Muscle of leg (tissue), 16 donors: ENCODE data around the gene ARMCX2. TPM values are rescaled to one million over a fixed set of nuclear protein-coding genes. Genes with fewer than 3 reads are reported as not detected.
A peak's percentile ranks its signal among the peaks of the same experiment; 100 is the strongest.

Experiments
- DNase-seq: peaks from one replicate; pipeline ENCODE4 v3.0.0; 2013
- H3K27ac ChIP-seq: one replicate; pipeline ENCODE4 v1.5.1; 2013; ENCODE audit warnings: mild to moderate bottlenecking, low read length, control low read depth
- H3K27me3 ChIP-seq: one replicate; pipeline ENCODE4 v1.6.1; 2013; ENCODE audit warnings: low read length; ENCODE audit not compliant: control insufficient read depth, insufficient read depth
- H3K36me3 ChIP-seq: one replicate; pipeline ENCODE4 v1.6.1; 2013; ENCODE audit warnings: low read length; ENCODE audit not compliant: control insufficient read depth, insufficient read depth
- H3K4me1 ChIP-seq: one replicate; pipeline ENCODE4 v1.6.1; 2013; ENCODE audit warnings: low read length; ENCODE audit not compliant: control insufficient read depth, insufficient read depth
- H3K4me3 ChIP-seq: one replicate; pipeline ENCODE4 v1.5.1; 2013; ENCODE audit warnings: low read length, control low read depth
- H3K9me3 ChIP-seq: replicated peaks from 2 replicates; pipeline ENCODE4 v1.6.1; 2013; ENCODE audit warnings: low read depth, low read length; ENCODE audit not compliant: control insufficient read depth
- WGBS: methylation state at CpG from one replicate; pipeline ENCODE4 v1.1.5; 2013; ENCODE audit warnings: missing lambda C conversion rate; ENCODE audit not compliant: insufficient coverage; 5-methylcytosine and 5-hydroxymethylcytosine counted together
- long read RNA-seq, 11 donors: transcript quantifications; one replicate each; lab custom pipeline, GENCODE V29; 2026
- polyA plus RNA-seq, 8 donors: library from polyadenylated mRNA; unstranded; fragments of 120-200 nt; gene quantifications; one replicate each; pipeline versions ENCODE4 v1.2.1 to v1.2.3, GENCODE V29; 2013; ENCODE audit warnings: inconsistent platforms in 1 of 8, low replicate concordance in 1 of 8; ENCODE audit not compliant: insufficient read length in 8 of 8, insufficient read depth in 1 of 8
- total RNA-seq: library from RNA; stranded (reverse); fragments of 120-200 nt; gene quantifications from one replicate; pipeline ENCODE4 v1.2.4, GENCODE V29; 2013

Gene ARMCX2
- total RNA-seq (102 TPM), polyA plus RNA-seq (100 to 1,000 TPM; 108 to 151 (median 131) TPM)
- long read RNA-seq, donor 1, partial matches to known transcripts: 0 of 2 reads
- long read RNA-seq, donor 1, other reads (novel, unspliced or antisense): 0 of 2 reads
- long read RNA-seq, donor 2: 0 reads
- long read RNA-seq, donor 3, transcript ARMCX2-203 (6 exons, 2,674 nt): major isoform, 7 of 15 reads
- long read RNA-seq, donor 3, partial matches to known transcripts: 0 of 15 reads
- long read RNA-seq, donor 3, other reads (novel, unspliced or antisense): 0 of 15 reads
- long read RNA-seq, donor 4, transcript ARMCX2-203 (6 exons, 2,674 nt): major isoform, 5 of 8 reads
- long read RNA-seq, donor 4, partial matches to known transcripts: 0 of 8 reads
- long read RNA-seq, donor 4, other reads (novel, unspliced or antisense): 0 of 8 reads
- long read RNA-seq, donor 5, transcript ARMCX2-203 (6 exons, 2,674 nt): major isoform, 21 of 44 reads
- long read RNA-seq, donor 5, transcript ARMCX2-204 (5 exons, 914 nt): minor isoform, 12 of 44 reads
- long read RNA-seq, donor 5, transcript ARMCX2-211 (6 exons, 612 nt): minor isoform, 5 of 44 reads
- long read RNA-seq, donor 5, partial matches to known transcripts: 0 of 44 reads
- long read RNA-seq, donor 5, other reads (novel, unspliced or antisense): 0 of 44 reads
- long read RNA-seq, donor 6, transcript ARMCX2-208 (6 exons, 758 nt): major isoform, 6 of 46 reads
- long read RNA-seq, donor 6, transcript ARMCX2-203 (6 exons, 2,674 nt): major isoform, 6 of 46 reads
- long read RNA-seq, donor 6, partial matches to known transcripts: 28 of 46 reads
- long read RNA-seq, donor 6, other reads (novel, unspliced or antisense): 0 of 46 reads
- long read RNA-seq, donor 7, transcript ARMCX2-203 (6 exons, 2,674 nt): major isoform, 9 of 20 reads
- long read RNA-seq, donor 7, partial matches to known transcripts: 0 of 20 reads
- long read RNA-seq, donor 7, other reads (novel, unspliced or antisense): 0 of 20 reads
- long read RNA-seq, donor 8: 0 reads
- long read RNA-seq, donor 9, transcript ARMCX2-203 (6 exons, 2,674 nt): major isoform, 7 of 15 reads
- long read RNA-seq, donor 9, partial matches to known transcripts: 0 of 15 reads
- long read RNA-seq, donor 9, other reads (novel, unspliced or antisense): 0 of 15 reads
- long read RNA-seq, donor 10, transcript ARMCX2-203 (6 exons, 2,674 nt): major isoform, 6 of 13 reads
- long read RNA-seq, donor 10, partial matches to known transcripts: 0 of 13 reads
- long read RNA-seq, donor 10, other reads (novel, unspliced or antisense): 0 of 13 reads
- long read RNA-seq, donor 11, partial matches to known transcripts: 0 of 8 reads
- long read RNA-seq, donor 11, other reads (novel, unspliced or antisense): 0 of 8 reads

DNA sequence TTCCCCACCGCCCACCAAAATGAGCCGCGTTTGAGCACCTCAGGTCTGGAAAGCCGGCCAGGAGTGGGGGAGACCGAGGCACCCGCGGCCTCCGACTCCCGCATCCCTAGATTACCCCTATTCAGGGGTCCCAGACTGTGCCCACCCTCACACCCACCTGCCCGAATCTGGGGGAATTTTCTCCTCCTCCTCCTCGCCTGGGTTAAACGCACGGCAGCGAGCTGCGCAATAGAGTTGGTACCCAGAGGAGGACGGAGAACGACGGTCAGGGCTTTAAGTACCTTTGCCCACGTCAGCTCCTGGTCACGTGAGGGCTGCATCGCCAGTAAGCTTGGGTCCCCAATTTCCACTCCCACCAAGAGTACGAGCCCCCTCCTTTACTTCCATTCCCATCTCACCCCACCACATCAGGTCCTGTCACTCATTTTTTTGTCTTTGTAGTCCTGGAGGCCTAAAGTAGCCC lies at the start of gene ARMCX2:
TSS of gene ARMCX2 (minus strand) at position 250 of the 463 bp plus-strand sequence. CDS start 2,262 bp downstream, outside the sequence.
- peak within 1 kb of the TSS; percentile 78 for H3K4me3 ChIP-seq
- WGBS: 28% methylated on average over 17 of the region's 22 CpGs
- H3K27me3 ChIP-seq: peaks cover 33% of the 10 kb centered on the region

DNA sequence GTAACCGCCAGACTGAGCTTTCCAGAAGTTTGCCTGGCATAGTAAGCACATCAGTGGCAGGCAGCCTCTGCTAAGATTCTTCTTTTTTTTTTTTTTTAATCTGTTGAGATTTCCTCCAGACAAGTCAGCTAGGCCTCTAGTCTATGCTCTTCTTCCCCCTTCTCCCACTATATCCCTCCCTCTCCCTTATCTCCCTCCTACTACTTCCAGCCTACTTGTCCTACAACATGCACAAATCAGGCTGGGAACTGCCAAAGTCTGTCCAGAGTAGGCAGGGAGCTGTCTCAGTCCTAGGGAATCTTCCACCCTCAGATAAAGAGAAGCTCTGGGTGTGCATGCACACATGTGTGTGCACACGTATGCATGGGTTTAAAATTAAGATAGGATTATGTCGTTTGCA lies 49.7 kb upstream of the ARMCX2 start:
- no peaks in the 10 kb centered on the region for H3K4me1 ChIP-seq
- H3K27ac ChIP-seq: no peak overlapping the region
- 80% methylated on average over 1 of the region's 3 CpGs for WGBS
- H3K36me3 ChIP-seq: no peaks in the 10 kb centered on the region
- no peak for DNase-seq
- no peak overlapping the region for H3K4me3 ChIP-seq
- peaks cover 2% of the 10 kb centered on the region for H3K27me3 ChIP-seq
- no peaks in the 10 kb centered on the region for H3K9me3 ChIP-seq

More for the DNA sequence above, at the start of gene ARMCX2:
- Histone ChIP-seq H3K36me3 (peaks cover 21% of the 10 kb centered on the region), H3K27ac (peak within 1 kb of the TSS; percentile 90), H3K9me3 (no peaks in the 10 kb centered on the region), H3K4me1 (peaks cover 18% of the 10 kb centered on the region)
- DNase-seq: peak; percentile 90

DNA sequence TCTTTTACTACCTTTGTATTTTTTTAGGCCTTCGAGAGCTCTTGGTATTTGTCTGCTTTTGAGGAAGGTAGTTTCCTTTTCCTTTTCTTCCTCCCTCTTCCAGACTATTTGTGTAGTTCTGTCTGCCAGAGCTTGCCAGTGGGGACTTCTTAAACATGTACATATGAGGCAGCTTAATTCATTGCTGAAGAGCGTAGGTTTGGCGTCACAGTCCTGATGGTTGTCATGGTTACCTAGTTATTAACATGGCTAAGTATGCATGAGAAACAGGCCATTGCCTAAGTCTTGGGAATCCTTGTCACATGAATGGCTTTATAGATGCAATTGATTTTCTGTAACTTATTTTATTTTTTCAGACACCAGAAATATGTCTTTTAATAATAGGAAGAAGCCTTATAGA lies 48.5 kb upstream of the ARMCX2 start:
- Histone ChIP-seq H3K9me3 (no peaks in the 10 kb centered on the region), H3K27me3 (peaks cover 2% of the 10 kb centered on the region), H3K4me3 (no peak overlapping the region), H3K27ac (no peak overlapping the region), H3K4me1 (no peaks in the 10 kb centered on the region), H3K36me3 (no peaks in the 10 kb centered on the region)
- 40% methylated on average over 1 of the region's 3 CpGs for WGBS
- DNase-seq: peak; percentile 43

DNA sequence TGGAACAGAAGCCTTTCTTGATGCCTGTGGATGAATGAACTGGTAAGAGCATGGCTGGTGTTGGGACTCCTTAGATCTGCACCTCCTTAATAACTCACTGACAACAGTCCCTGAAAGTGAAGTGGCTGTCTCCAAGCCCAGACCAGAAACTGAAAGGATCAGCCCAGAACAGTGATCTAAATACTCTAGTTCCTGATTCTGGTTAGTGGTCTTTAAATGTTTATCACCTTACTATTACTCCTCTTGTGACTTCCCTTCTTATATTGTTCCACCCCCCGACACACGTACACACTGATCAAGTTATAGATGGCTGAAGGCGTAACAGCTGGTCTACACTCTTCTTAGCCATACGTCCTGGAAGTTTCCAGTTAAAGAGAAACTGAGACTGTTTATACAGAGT lies 33.8 kb upstream of the ARMCX2 start:
- no peak for DNase-seq
- Histone ChIP-seq H3K36me3 (no peaks in the 10 kb centered on the region), H3K27ac (no peak overlapping the region), H3K27me3 (peaks cover 6% of the 10 kb centered on the region), H3K9me3 (no peaks in the 10 kb centered on the region), H3K4me3 (no peak overlapping the region), H3K4me1 (no peaks in the 10 kb centered on the region)
- no CpG with 5 or more reads among the region's 4 CpGs for WGBS

DNA sequence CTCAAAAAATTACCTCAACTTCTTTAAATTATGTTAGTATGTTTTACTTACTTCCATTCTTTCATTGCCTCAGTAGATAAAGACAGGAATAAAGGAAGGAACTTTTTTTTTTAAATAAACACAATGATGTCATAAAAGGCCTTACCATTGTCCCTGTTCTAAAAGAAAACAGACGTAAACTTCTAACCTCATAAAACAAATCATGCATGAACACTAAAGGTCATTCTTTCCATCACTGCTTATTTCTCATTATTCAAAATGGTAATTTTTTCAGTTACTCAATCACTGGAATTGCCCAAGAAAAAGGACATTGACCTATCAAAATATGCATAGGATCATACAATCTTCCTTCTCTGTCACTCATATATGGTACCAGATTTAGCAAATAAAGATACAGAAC lies 32.2 kb upstream of the ARMCX2 start:
- WGBS: no CpG with 5 or more reads among the region's 1 CpG

DNA sequence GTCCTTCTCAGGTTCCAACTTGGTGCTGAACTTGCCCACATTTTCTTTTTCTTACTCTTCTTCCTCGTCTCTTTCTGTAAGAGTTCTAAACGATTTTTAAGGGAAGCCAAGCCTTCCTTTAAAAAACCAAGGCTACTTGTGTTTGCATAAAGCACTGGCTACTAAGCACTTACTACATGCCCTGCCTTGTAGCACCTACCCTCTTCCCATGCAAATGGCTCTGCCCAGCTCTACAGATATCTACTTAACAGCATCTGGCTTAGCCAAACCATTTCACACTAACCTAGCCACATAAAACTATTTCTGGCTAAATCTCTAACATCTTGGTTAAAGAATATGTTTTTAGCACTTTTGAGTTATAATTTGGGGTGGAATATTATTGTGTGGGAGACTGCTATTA lies 26.9 kb upstream of the ARMCX2 start:
- 50% methylated on average over 2 of the region's 2 CpGs for WGBS
- DNase-seq: no peak
- H3K36me3 ChIP-seq: no peaks in the 10 kb centered on the region
- H3K4me1 ChIP-seq: no peaks in the 10 kb centered on the region
- no peak overlapping the region for H3K4me3 ChIP-seq
- H3K27ac ChIP-seq: no peak overlapping the region
- H3K27me3 ChIP-seq: peaks cover 6% of the 10 kb centered on the region
- no peaks in the 10 kb centered on the region for H3K9me3 ChIP-seq

More for the DNA sequence above, 32.2 kb upstream of the ARMCX2 start:
- no peak overlapping the region for H3K4me3 ChIP-seq
- no peaks in the 10 kb centered on the region for H3K9me3 ChIP-seq
- no peaks in the 10 kb centered on the region for H3K36me3 ChIP-seq
- H3K4me1 ChIP-seq: no peaks in the 10 kb centered on the region
- DNase-seq: no peak
- peaks cover 10% of the 10 kb centered on the region for H3K27me3 ChIP-seq
- H3K27ac ChIP-seq: no peak overlapping the region

DNA sequence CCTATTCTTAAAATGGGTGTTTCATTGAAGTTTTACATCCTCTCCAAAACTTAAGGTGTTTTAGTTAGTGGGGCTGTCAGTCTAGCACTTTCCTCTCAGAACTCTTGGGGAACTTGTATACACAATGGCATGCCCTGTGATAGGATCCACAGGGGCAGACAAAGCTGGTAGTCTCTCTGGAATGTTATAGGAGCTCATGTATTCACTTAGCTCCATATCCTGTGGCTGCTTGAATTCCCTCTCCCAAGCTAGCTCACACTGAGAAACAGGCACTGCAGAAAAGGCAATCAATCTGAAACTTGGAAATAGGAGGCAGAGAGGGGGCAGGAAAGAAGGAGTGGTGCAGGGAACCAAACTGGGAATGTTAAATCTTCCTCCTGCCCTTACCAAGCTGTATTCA lies 26.3 kb upstream of the ARMCX2 start:
- no peak overlapping the region for H3K4me3 ChIP-seq
- H3K4me1 ChIP-seq: no peaks in the 10 kb centered on the region
- no peaks in the 10 kb centered on the region for H3K9me3 ChIP-seq
- H3K27me3 ChIP-seq: peaks cover 6% of the 10 kb centered on the region
- no peaks in the 10 kb centered on the region for H3K36me3 ChIP-seq
- no peak for DNase-seq
- H3K27ac ChIP-seq: no peak overlapping the region

DNA sequence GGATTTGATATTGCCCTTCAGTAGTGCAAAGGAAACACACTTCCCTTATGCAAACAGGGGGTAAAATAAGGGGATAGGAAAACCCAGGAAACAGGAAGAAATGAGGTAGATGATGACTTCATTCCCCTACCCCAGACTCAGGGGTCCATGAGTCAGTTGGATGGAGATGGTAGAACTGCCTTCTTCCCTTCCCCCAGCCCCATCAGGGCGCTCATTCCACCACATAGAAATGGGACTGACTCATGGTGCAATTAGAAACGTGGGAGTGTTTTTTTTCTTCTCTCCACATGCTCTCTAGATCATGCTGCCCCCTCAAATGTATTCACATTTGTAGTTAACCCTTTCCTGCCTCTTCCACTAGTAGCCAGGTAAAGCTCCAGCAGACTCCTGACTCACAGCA lies 23.1 kb upstream of the ARMCX2 start:
- no peaks in the 10 kb centered on the region for H3K36me3 ChIP-seq
- no peak for DNase-seq
- H3K9me3 ChIP-seq: no peaks in the 10 kb centered on the region
- H3K4me1 ChIP-seq: no peaks in the 10 kb centered on the region
- H3K27me3 ChIP-seq: peaks cover 4% of the 10 kb centered on the region
- H3K4me3 ChIP-seq: no peak overlapping the region
- no CpG with 5 or more reads among the region's 2 CpGs for WGBS
- no peak overlapping the region for H3K27ac ChIP-seq

DNA sequence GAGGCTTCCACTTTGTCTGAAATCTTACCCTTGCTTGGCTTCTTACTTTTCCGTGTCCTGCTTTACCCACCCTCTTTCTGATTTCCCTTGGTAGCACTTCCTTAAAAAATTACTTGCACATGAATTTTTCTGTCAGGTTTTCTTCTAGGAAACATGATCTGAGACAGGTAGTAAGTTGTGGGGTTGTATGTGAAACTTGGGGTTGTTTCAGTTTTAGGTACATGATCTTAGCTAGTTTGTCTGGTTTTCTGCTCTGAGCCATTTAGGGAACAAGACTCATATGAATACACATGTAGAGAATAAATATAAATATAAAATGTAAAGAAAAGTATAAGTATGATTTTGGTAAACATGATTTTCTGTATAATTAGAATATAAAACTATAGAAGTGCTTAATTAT lies 17.4 kb upstream of the ARMCX2 start:
- WGBS: no CpG with 5 or more reads among the region's 1 CpG
- Histone ChIP-seq H3K27me3 (peaks cover 4% of the 10 kb centered on the region), H3K4me3 (no peak overlapping the region), H3K9me3 (no peaks in the 10 kb centered on the region), H3K4me1 (no peaks in the 10 kb centered on the region), H3K27ac (no peak overlapping the region), H3K36me3 (no peaks in the 10 kb centered on the region)
- no peak for DNase-seq
